Stimulated activated naive CD8-positive, alpha-beta T cell treated with anti-CD3 and anti-CD28 coated beads, Interleukin-15, Interleukin-2, amounts not matched to agents 100 ng/mL and 50 ng/mL, for 24 hours (primary cell): ENCODE data around the gene RPS6KC1.
"Not testable (repeated sequence)": the region's sequence is repeated elsewhere in the genome, so short reads cannot be mapped to it uniquely, and the experiment has no call there.

Experiments
- H3K27ac Mint-ChIP-seq: one replicate; pipeline ENCODE4 v1.8.0; 2021; ENCODE audit warnings: mild to moderate bottlenecking, mixed read lengths
- H3K27me3 Mint-ChIP-seq: one replicate; pipeline ENCODE4 v1.8.0; 2021; ENCODE audit warnings: mixed read lengths
- H3K36me3 Mint-ChIP-seq: one replicate; pipeline ENCODE4 v1.8.0; 2021; ENCODE audit warnings: low read depth, mixed read lengths
- H3K4me1 Mint-ChIP-seq: one replicate; pipeline ENCODE4 v1.8.0; 2021; ENCODE audit warnings: low read depth, mixed read lengths
- H3K4me3 Mint-ChIP-seq: one replicate; pipeline ENCODE4 v1.8.0; 2021; ENCODE audit warnings: mild to moderate bottlenecking, mixed read lengths
- H3K9me3 Mint-ChIP-seq: one replicate; pipeline ENCODE4 v1.8.0; 2021; ENCODE audit warnings: mixed read lengths

RPS6KC1 gene, protein sequence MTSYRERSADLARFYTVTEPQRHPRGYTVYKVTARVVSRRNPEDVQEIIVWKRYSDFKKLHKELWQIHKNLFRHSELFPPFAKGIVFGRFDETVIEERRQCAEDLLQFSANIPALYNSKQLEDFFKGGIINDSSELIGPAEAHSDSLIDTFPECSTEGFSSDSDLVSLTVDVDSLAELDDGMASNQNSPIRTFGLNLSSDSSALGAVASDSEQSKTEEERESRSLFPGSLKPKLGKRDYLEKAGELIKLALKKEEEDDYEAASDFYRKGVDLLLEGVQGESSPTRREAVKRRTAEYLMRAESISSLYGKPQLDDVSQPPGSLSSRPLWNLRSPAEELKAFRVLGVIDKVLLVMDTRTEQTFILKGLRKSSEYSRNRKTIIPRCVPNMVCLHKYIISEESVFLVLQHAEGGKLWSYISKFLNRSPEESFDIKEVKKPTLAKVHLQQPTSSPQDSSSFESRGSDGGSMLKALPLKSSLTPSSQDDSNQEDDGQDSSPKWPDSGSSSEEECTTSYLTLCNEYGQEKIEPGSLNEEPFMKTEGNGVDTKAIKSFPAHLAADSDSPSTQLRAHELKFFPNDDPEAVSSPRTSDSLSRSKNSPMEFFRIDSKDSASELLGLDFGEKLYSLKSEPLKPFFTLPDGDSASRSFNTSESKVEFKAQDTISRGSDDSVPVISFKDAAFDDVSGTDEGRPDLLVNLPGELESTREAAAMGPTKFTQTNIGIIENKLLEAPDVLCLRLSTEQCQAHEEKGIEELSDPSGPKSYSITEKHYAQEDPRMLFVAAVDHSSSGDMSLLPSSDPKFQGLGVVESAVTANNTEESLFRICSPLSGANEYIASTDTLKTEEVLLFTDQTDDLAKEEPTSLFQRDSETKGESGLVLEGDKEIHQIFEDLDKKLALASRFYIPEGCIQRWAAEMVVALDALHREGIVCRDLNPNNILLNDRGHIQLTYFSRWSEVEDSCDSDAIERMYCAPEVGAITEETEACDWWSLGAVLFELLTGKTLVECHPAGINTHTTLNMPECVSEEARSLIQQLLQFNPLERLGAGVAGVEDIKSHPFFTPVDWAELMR

DNA sequence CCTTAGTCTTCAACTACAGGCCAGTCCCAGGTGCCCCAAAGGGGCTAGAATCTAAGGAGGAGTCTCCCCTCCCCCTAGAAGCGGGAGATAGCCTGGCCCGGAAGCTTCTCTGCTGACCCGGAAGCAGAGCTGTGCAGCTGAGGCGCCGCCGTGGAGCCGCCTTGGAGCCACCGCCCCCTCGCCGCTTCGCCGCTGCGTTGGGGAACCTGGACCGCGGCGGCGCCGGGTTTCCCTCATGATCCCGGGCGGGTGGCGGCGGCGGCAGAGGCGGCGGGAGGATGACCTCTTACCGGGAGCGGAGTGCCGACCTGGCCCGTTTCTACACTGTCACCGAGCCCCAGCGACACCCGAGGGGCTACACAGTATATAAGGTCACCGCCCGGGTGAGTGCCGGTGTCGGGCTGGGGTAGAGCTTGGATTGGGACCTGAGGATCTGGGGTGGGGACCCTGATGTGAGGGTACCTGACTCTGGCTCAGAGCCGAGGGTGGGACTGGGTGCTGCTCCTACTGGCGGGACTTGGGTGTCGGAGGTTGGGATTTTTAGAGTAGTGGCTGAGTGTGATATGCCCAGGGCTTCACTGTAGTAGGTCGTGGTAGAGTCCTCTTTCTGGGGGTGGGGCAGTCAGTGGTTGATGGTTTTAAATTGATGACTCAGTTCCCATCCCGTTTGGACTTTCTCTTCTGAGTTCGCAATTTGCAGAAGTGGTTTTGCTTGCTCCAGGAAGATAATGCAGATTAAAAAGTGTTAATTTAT is at the start of gene RPS6KC1:
Gene RPS6KC1, plus strand, starts transcription at position 115 of the 754 bp plus-strand sequence. Its CDS starts 164 bp downstream, at position 279.
- H3K4me3 Mint-ChIP-seq = peak within 1 kb of the TSS; percentile 95
- H3K4me1 Mint-ChIP-seq = peaks cover 32% of the 10 kb centered on the region
- H3K27me3 Mint-ChIP-seq = peaks cover 21% of the 10 kb centered on the region
- peak within 1 kb of the TSS; percentile 95 for H3K27ac Mint-ChIP-seq
- peaks cover 13% of the 10 kb centered on the region for H3K36me3 Mint-ChIP-seq
- peaks cover 9% of the 10 kb centered on the region for H3K9me3 Mint-ChIP-seq

DNA sequence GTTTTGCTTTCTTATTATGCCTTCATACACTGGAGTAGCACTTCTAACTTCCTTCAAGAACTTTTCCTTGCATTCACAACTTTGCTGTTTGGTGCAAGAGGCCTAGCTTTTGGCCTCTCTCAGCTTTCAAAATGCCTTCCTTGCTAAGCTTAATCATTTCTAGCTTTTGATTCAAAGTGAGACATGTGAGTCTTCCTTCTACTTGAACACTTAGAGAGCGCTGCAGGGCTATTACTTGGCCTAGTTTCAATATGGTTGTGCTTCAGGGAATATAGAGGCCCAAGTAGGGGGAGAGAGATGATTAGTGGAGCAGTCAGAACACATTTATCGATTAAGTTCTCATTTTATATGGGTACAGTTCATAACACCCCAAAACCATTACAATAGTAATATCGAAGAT is 47.8 kb upstream of the RPS6KC1 start:
- Mint-ChIP-seq H3K27ac (peak overlapping the region; percentile 71), H3K4me1 (peaks cover 10% of the 10 kb centered on the region), H3K4me3 (no peak overlapping the region), H3K9me3 (no peaks in the 10 kb centered on the region), H3K27me3 (no peaks in the 10 kb centered on the region), H3K36me3 (peaks cover 56% of the 10 kb centered on the region)

DNA sequence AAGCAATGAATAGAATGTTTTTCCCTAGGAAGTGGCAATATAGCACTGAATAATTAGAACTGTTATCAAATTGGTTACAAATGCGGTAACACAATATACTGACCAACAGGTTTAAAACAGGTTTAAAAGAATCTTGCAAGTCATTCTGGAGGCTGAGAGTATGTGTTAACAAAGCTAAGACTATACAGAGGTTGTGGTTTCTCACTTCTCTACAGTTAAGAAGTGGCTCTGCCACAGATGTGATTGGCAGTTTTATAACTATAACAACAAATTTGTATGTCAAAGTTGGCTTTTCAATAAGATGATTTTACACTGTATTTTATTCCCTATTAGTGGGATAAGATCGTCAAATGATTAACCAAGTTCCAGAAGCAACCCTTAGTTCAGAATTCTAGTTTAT is 42.5 kb upstream of the RPS6KC1 start:
- no peak overlapping the region for H3K27ac Mint-ChIP-seq
- no peaks in the 10 kb centered on the region for H3K27me3 Mint-ChIP-seq
- H3K36me3 Mint-ChIP-seq = peaks cover 68% of the 10 kb centered on the region
- peaks cover 38% of the 10 kb centered on the region for H3K4me1 Mint-ChIP-seq
- H3K4me3 Mint-ChIP-seq = no peak overlapping the region
- no peaks in the 10 kb centered on the region for H3K9me3 Mint-ChIP-seq

DNA sequence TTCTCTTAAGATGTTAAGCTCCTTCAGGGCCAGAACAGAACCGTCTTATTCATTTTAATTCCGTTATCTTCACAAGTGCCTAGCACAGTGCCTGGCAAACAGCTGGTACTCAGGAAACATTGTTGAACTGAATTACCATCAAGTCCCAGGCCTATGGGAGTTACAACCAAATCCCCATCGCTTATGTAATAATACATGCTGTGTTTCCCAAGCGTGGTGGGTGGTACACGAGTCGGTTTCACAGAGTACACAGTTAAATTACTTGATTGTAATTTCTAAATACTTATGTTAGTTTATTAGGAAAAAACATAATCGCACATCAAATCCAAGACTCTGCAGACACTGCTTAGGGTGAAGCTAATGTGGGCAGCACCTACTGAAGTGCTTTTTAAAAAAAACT is 36.4 kb upstream of the RPS6KC1 start:
- Mint-ChIP-seq H3K27me3 (no peaks in the 10 kb centered on the region), H3K4me1 (peaks cover 39% of the 10 kb centered on the region), H3K27ac (peak overlapping the region; percentile 100), H3K4me3 (peak overlapping the region; percentile 100), H3K36me3 (peaks cover 31% of the 10 kb centered on the region), H3K9me3 (no peaks in the 10 kb centered on the region)

- H3K9me3 Mint-ChIP-seq = no peaks in the 10 kb centered on the region
- H3K4me1 Mint-ChIP-seq = peaks cover 39% of the 10 kb centered on the region
- peak within 1 kb of the TSS; percentile 100 for H3K4me3 Mint-ChIP-seq
- H3K36me3 Mint-ChIP-seq = peaks cover 31% of the 10 kb centered on the region
- peak within 1 kb of the TSS; percentile 100 for H3K27ac Mint-ChIP-seq
- H3K27me3 Mint-ChIP-seq = peaks cover 3% of the 10 kb centered on the region
Observed at GRCh38 chr1:213015099-213016050, 35.7 kb upstream of the RPS6KC1 start, which contains the start of gene ANGEL2. Gene ANGEL2 (minus strand): TSS chr1:213015867. CDS start chr1:213015671, 196 bp downstream.

- H3K9me3 Mint-ChIP-seq = no peaks in the 10 kb centered on the region
- H3K4me3 Mint-ChIP-seq = peak overlapping the region; percentile 30
- H3K4me1 Mint-ChIP-seq = peaks cover 23% of the 10 kb centered on the region
- H3K27ac Mint-ChIP-seq = no peak overlapping the region
- H3K36me3 Mint-ChIP-seq = peaks cover 12% of the 10 kb centered on the region
- peaks cover 3% of the 10 kb centered on the region for H3K27me3 Mint-ChIP-seq
Observed at GRCh38 chr1:213017447-213018273, 33.4 kb upstream of the RPS6KC1 start.

DNA sequence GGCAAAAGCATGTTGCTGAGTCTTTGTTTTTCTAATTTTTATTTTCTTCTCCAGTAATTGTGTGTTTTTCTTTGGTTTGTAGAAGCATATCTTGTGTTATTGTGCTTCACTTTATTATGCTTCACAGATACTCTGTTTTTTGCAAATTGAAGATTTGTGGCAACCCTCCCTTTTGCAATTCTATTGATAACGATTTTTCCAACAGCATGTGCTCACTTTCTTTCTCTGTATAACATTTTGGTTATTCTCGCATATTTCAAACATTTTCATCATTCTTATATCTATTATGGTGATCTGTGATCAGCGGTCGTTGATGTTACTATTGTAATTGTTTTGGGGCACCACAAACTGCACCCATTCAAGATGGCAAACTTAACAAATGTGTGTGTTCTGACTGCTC is 31.6 kb upstream of the RPS6KC1 start:
- Mint-ChIP-seq H3K36me3 (no peaks in the 10 kb centered on the region), H3K4me1 (peaks cover 7% of the 10 kb centered on the region), H3K27me3 (peaks cover 9% of the 10 kb centered on the region), H3K9me3 (no peaks in the 10 kb centered on the region), H3K4me3 (no peak overlapping the region), H3K27ac (no peak overlapping the region)

DNA sequence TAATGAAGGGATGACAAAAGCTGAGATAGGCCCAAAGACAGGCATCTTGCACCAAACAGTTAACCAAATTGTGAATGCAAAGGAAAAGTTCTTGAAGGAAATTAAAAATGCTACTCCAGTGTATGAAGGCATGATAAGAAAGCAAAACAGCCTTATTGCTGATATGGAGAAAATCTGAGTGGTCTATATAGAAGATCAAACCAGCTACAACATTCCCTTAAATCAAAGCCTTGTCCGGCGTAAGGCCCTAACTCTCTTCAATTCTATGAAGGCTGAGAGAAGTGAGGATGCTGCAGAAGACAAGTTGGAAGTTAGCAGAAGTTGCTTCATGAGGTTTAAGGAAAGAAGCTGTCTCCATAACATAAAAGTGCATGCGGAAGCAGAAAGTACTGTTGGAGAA is 31.0 kb upstream of the RPS6KC1 start:
- H3K27ac Mint-ChIP-seq = no peak overlapping the region
- H3K4me3 Mint-ChIP-seq = no peak overlapping the region
- H3K4me1 Mint-ChIP-seq = peaks cover 5% of the 10 kb centered on the region
- no peaks in the 10 kb centered on the region for H3K9me3 Mint-ChIP-seq
- H3K27me3 Mint-ChIP-seq = peaks cover 10% of the 10 kb centered on the region
- H3K36me3 Mint-ChIP-seq = no peaks in the 10 kb centered on the region

GRCh38 chr1:213027024-213027423 is 24.0 kb upstream of the RPS6KC1 start:
- H3K36me3 Mint-ChIP-seq, H3K27ac Mint-ChIP-seq, H3K4me3 Mint-ChIP-seq, H3K4me1 Mint-ChIP-seq, H3K9me3 Mint-ChIP-seq: not testable (repeated sequence)
- peaks cover 62% of the 10 kb centered on the region for H3K27me3 Mint-ChIP-seq

GRCh38 chr1:213032651-213033050 is 18.4 kb upstream of the RPS6KC1 start:
- Mint-ChIP-seq H3K4me3 (no peak overlapping the region), H3K9me3 (no peaks in the 10 kb centered on the region), H3K27ac (no peak overlapping the region), H3K4me1 (no peaks in the 10 kb centered on the region), H3K36me3 (no peaks in the 10 kb centered on the region), H3K27me3 (peaks cover 64% of the 10 kb centered on the region)

GRCh38 chr1:213034713-213035112 is 16.3 kb upstream of the RPS6KC1 start:
- Mint-ChIP-seq H3K9me3 (no peaks in the 10 kb centered on the region), H3K36me3 (no peaks in the 10 kb centered on the region)

GRCh38 chr1:213035573-213035972 is 15.5 kb upstream of the RPS6KC1 start:
- Mint-ChIP-seq H3K36me3 (no peaks in the 10 kb centered on the region), H3K27ac (no peak overlapping the region), H3K4me1 (no peaks in the 10 kb centered on the region), H3K9me3 (no peaks in the 10 kb centered on the region), H3K4me3 (no peak overlapping the region), H3K27me3 (peaks cover 44% of the 10 kb centered on the region)

More at GRCh38 chr1:213034713-213035112, 16.3 kb upstream of the RPS6KC1 start:
- Mint-ChIP-seq H3K4me1 (no peaks in the 10 kb centered on the region), H3K27me3 (peaks cover 52% of the 10 kb centered on the region), H3K27ac (no peak overlapping the region), H3K4me3 (no peak overlapping the region)

- Mint-ChIP-seq H3K4me3 (no peak overlapping the region), H3K4me1 (peaks cover 11% of the 10 kb centered on the region), H3K27me3 (peaks cover 12% of the 10 kb centered on the region), H3K9me3 (no peaks in the 10 kb centered on the region), H3K36me3 (no peaks in the 10 kb centered on the region), H3K27ac (peak overlapping the region; percentile 28)
Observed at GRCh38 chr1:213041443-213041842, 9.6 kb upstream of the RPS6KC1 start.
